Heart left ventricle (tissue), 13 donors: ENCODE data around the gene ZNF217.

ENCODE experiments used
- CTCF ChIP-seq, 12 donors: fragments of 200-600 bp; sonication (generic) in 4 of 12; IDR thresholded peaks; one replicate each; pipeline versions ENCODE4 v1.5.0 to v1.8.0; 2018 to 2022; ENCODE audit warnings: antibody characterized with exemption in 12 of 12, mild to moderate bottlenecking in 5 of 12
- POLR2A ChIP-seq, 2 donors: fragments of 450-650 bp; IDR thresholded peaks; one replicate each; pipeline ENCODE4 v1.6.1; 2017; ENCODE audit warnings: antibody characterized with exemption in 2 of 2, mild to moderate bottlenecking in 2 of 2, moderate library complexity in 2 of 2
- donor health status: ischemic (EF 13 %, LVEDD 7.1; RV severe dilation, severe dysfunction).
- donor health status: DM: no; HTN: yes; CAD: no.
- donor health status: DM: no; HTN: no; CAD: no.
- donor health status: ischemic (EF 25% LVEDD 6.9; RV normal size, moderate dysfunction).
- donor health status: ischemic (EF 25% LVEDD 5.7; RV mildly dilated, moderate dysfunction).
- donor health status: ischemic (EF 35%, LVEDD 5.7; RV mildly dilated, moderate dysfunction).
- donor health status: nonischemic (EF 11% LVEDD 7.7; RV severe dilation, severe dysfunction).
- donor health status: DM: yes; HTN: yes; CAD: no.
- donor health status: PGD.
- donor health status: ischemic (EF 29% LVEDD 5.4; RV normal size, mild dysfunction).
- donor health status: nonischemic (EF 23%, LVEDD 6.1; RV moderate dilation, normal function).

- TF ChIP-seq CTCF (IDR thresholded peaks at IDR 0.05) (no peak), POLR2A (IDR thresholded peaks at IDR 0.05) (no peak)
Observed at GRCh38 chr20:53569606-53570307, 23.9 kb downstream of the ZNF217 start.
